HG03354 (cell line): ENCODE results near the gene HNF1B.
"Not testable (repeated sequence)": the region's sequence is repeated elsewhere in the genome, so short reads cannot be mapped to it uniquely, and the experiment has no call there.

Experiments used
- ATAC-seq: cut with Tn5 transposase; IDR thresholded peaks from one replicate; pipeline ENCODE4 v1.9.1; 2021; ENCODE audit warnings: mild to moderate bottlenecking; ENCODE audit not compliant: unreplicated experiment, poor library complexity, severe bottlenecking

Gene HNF1B

DNA sequence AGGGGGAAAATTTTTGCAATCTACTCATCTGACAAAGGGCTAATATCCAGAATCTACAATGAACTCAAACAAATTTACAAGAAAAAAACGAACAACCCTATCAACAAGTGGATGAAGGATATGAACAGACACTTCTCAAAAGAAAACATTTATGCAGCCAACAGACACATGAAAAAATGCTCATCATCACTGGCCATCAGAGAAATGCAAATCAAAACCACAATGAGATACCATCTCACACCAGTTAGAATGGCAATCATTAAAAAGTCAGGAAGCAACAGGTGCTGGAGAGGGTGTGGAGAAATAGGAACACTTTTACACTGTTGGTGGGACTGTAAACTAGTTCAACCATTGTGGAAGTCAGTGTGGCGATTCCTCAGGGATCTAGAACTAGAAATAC, 64.9 kb downstream of the HNF1B start:
- not testable (repeated sequence) for ATAC-seq

DNA sequence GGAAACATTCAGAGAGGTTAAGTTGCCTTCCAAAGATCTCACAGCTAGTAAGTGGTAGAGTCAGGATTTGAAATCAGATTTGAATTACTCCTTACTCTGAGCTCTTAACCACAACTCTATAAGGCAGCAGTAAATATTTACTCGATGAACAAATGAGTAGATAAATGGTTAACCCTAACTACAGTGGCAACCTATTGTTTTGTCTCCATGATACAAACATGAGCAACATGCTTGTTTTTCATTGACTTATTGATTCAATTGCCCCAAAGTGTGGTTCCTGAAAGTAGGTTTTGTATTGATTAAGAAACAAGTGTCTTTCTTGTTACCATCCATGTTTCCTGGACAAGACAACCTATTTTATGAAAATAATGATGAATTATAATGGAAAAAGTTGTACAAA, 66.8 kb downstream of the HNF1B start:
- no peak for ATAC-seq

DNA sequence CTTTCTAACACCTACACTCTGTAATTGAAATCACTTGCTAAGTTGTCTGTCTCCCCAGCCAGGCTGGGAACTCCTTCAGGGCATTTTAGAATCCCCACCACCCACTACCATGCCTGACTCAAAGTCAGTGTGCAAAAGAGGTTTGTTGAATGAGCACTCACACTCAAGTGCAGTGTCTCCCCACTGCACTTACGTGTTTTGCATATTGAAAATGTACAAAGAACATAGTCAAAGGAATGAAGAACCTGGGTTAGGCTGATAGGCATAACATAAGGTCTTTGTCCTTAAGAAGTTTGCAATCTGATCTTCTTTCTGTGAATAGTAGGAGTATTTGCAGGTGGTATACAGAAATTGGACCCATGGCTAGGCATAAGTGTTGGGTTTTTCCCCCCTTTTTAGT, 67.8 kb downstream of the HNF1B start:
- ATAC-seq, result no peak

DNA sequence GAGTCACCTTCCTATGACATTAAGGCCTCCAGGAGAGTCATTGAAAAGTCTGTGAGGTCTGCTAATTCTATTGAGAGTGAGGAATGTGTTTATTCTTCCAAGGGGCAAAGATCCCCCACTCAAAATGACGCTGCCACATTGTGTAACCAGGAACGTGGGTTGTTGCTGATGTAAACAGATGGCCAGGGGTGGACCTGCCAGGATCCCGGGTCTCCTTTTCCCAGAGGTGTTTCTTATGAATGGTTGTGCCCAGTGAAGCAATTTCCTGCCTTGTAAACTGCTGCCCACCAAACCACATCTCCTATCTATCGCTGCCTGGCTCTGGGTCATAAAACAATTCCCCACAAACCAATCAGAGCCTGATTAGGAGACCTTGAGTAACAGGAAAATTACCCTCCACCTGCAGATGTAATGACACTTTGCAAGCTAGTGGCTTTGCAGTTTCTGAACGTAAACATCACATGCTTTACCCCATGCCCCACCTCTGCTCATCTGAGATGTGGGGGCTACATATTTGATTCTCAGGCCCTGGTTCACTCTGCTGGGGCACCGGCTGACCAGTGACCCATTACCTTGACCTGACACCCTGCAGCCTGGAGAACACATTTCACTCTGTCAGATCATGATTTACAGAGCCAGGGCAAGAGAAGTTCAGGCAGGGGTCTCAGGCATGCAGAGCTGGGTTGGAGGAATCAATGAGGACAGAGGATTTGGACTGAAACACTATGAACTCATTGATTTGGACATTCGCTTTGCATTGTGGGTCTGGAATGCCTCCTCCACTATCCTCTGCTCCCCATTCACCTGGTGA, 68.5 kb downstream of the HNF1B start:
- ATAC-seq, result no peak

DNA sequence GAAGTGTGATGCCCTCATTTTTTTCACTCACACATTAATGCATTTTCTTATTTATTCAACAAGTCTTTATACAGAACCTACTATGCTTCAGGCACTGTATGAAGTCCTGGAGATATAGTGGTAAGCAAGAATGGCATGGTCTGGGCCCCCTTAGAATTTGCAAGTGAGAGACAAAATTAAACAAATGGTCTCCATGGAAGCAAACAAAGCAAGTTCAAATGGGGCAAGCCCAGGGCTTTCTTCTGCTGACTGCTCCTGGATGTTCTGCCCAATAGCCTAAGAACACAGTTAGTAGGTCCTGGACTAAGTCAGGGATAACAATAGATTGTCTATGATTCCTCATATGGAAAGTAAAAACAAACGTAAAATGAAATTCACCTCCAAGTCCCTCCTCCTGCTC, 70.3 kb downstream of the HNF1B start:
- ATAC-seq, result no peak

DNA sequence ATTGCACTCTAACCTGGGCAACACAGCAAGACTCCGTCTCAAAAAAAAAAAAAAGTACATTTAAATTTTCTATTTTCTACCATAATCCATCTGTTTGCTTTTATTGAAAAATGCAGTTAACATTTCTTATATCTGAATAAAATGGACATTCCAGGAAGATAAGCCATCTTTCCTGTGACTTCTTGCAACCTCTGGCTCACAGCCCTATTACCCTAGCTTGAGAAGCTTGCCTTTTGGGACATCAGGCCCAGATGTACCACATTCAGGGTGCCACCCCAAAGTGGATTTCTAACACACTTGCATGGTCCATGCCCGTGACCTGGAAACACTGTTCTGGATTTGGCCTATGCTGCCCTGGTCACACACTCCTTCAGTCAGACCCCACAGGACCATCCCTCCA, 71.5 kb downstream of the HNF1B start:
- no peak for ATAC-seq

DNA sequence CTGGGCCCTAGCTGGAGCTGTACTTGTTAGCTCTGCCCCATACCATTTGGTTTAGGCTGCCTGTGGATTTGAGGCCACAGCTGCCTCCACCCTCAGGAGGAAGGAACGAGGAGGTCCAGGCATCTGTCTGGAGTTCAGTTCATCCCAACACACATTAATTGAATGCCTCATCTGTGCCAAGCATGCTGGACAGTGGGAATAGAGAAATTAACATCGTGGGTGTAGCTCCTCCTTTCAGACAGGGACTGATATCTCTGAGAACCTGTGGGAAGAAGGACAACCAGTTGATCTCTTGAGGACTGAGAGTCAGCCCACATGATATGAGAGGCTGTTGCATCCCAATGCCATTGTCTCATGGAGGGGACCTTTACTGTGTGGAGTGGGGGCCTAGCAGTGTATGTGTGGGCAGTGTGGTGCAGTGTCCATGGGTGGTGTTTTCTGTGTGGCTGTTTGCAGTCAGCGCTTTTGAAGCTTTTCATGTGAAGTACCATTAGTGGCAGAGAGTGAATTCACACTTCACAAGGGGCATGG, 72.2 kb downstream of the HNF1B start:
- no peak for ATAC-seq

DNA sequence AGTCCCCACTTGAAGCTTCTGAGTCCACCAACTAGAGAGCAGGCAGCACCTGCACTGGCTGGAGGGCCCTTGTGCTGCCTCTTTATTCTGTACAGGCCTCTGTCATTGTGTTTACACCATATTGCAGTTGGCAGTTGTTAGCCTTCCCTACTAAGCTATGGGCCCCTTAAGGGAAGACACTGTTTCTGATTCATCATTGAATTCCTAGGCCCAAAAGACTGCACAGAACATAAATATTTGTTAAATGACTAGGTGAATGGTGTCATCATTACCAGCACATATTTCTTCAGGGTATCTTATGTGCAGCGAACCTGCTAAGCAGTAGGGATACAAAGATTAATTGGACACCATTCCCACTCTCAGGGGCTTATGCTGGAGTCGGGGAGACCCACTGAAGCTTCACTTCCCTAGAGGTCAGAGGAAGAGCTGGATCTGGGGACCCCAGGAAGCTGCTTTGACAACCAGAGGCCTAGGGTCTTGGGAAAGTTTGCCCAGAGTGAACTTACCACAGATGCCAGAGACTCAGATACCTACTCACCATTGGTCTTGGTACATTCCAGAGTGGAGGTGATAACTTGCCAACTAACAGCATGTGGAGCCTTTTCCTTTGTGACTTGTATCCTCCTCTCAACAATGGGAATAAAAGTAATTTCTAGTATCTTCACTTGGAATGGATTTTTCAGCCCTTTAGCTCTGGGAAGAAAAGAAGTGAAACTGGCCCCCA, 72.9 kb downstream of the HNF1B start:
- ATAC-seq, result no peak

DNA sequence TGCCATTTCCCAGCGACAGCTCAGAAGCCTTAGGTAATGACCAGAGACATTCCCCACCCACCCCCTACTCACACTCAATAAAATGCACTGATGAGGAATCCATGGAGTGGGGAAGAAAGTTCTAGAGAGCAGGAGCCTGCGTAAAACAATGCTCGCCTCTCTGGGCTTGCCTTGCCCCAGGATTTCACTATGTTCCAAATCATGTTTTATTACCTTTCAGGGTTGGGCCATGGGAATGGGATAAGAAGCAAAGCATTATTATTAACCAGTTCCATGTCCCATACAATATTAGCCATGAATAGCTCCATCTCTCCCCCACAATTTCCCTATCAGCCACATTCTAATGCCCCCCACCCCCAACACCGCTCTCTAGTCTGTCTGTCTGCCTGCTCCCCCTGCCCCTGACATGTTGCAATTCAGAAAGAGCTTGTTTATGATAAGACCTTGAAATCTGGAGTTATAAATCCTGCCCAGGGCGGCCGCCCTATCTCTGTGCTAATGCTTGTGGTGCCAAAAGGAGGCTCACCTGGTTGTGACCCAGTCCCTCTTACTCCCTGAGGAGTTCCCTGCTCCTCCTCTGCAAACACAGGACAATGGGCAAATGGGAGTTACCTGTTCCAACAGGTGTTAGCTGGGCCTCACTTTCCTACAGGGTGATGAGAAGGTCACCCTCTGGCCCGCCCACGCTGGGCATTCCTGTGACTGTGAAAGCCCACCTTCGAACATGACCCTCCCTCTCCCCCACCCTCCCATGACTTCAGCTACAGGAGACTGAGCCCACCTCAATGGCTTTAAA, 73.6 kb downstream of the HNF1B start:
- no peak for ATAC-seq

DNA sequence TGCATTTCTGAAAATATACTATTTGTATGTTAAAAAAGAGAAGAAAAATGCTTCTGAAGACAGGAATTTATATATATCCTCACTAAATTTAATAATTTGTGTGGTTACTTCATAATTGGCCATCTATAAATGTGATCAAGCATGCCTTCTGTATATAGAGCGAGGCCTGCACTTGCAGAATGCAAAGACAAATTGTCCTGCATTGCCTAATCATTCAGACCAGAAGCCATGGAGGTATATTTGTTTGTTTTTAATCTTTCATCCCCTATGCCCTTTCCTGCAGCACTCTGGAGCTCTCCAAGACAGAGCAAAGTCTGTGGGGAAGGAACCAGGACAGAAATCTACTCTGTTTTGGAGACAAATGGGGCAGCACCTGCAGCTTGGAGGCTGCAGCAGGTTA, 77.8 kb downstream of the HNF1B start:
- ATAC-seq, result no peak

DNA sequence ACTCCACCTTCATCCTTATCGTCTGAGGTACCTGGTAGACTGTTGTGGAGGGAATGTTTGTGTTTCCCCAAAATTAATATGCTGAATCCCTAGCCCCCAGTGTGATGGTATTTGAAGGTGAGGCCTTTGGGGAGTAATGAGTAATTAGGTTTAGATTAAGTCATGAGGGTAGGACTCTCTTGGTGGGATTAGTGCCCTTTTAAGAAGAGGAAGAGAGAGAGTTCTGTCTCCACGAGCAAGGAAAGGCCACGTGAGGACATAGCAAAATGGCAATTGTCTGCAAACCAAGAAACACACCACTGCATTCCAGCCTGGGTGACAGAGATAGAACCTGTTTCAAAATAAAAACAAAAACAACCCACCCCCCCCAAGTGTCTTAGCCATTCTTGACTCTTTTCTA, 80.6 kb downstream of the HNF1B start:
- ATAC-seq, result no peak

DNA sequence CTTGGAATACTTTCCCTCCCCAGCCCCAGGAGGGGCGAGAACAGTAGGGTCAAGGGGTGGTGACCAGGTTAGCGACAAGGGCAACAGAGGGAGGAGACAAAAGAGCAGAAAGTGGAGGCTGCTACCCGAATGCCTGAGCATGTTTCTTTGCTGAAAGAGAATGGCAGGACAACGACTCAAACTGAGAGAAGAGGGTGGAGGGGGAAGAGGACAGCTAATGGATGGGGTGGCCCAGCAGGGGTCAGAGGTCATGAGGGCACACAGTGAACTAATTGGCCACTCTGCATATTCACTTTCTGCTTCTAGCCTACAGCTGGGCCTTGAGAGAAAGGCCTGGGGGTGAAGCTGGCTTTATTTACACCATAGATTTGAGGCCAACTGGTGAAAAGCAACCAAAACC, 82.5 kb downstream of the HNF1B start:
- no peak for ATAC-seq

DNA sequence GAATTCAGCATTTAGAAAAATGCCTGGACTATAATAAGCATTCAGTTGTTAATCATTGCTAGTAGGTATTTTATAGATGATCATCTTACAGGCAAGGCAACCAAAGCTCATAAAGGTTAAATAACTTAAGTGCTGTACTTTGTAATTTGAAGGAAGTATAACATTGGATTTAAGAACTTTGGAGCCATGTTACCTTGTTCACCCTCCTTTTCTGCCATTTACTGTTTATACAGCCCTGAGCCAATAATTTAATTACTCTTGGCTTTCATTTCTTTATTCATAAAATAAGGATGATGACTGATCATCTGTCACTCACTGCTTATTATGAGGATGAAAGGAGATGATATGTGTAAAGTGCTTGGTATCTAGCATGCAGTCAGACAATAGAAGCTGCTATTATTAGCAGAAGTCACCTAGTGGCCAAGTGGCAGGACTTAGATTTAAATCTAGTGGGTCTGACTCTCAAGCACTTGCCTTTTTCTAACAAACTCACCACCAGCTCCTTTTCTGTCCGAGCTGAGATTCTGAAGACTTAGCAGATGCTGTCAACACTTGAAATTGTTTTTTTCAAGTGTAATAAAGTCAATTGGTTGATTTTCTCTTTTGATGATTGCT, 83.4 kb downstream of the HNF1B start:
- no peak for ATAC-seq

DNA sequence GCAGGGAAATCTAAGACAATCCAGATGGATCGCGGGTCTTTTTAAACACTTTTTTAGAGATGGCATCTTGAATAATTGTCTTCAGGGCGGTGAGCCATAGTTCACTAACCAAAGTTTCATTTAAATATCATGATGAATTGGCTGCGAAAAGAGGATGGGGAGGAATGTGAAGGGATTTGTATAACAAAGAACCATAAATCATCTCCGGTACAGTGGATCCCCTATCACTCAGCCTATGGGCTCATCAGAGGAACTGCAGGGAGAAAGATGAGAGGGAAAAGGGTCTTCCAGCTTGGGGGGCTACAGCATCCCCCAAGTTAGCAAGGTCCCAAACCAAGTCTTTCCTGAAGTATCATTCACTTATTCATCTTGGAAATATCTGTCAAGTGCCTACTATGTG, 84.9 kb downstream of the HNF1B start:
- ATAC-seq, result no peak

DNA sequence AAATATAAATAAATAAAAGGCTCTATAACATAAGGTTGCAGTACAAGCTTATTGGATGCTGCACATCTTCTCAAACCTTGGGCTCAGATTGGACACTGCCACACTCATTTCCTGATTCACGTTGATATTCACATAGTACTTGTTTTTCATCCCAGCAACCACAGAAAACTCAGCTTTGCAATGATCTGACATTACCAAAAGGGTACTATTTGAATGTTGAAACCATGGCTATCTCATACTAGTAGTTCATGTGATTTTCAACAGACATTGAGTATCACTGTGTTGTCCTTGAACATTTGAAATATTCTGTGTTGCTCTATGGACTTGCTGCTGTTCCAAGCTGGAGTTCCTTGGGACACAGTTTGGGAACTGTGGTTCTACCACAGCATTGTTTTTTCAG, 87.7 kb downstream of the HNF1B start:
- ATAC-seq, result no peak

DNA sequence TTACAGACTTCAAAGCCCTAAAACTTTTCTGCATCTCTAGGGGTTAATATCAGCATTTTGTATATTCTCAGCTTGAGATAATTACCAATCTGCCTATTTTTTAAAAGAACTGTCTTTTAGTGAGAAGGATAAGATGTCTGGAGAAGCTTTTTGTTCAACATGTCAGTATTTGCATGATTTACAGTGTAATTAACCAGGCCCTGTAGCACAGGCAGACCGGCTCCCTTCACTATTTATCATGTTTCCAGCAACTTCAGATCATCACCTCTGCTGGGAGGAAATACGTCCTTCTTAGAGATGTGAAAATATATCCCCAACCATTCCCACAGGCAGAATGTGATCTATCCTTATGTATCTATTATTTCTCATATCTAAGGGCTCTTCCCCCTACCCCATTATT, 93.0 kb downstream of the HNF1B start:
- ATAC-seq, result no peak

DNA sequence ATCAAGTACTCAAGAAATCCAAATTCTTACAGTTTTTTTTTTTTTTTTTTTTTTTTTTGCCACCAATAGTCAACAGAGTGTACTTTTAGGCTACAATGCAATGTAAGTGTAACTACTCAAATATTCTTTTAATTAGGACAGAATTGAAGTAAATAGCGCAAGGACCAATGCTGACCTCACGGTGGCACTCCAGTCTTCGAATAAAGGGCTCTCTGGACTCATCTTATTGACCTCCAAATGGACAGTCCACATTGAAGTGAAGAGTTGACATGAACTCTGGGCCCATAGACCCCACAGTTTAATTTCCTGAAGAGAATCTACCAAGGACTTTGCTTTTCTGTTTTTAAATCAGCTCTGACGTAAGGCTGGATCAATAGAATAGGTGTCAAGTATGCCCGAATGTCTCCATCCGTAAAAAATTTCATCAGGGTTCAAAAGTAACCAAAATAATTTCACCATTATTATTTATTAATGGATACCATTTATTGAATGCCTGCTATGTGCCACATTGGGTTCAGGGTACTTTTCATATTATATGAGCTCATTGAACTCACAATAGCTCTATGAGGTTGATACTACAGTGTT, 94.3 kb downstream of the HNF1B start:
- no peak for ATAC-seq

DNA sequence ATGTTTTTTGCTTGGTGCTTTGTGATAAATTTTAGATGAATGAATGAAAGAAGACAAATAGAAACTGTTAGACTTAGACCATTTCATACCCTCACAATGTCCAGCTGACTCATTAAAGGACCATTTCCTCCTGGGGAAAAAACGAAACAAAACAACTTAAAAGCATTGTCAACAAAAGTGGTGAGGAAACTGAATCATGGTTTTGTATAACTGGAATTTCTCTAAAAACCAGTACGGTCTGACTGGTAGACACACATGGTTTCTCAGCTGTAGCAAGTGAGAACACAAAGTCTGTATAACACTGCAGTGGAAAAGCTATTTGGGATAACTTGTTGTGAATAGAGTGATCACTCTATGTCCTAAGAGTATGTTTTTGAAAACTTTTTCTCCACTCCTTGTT, 96.3 kb downstream of the HNF1B start:
- ATAC-seq, result no peak

DNA sequence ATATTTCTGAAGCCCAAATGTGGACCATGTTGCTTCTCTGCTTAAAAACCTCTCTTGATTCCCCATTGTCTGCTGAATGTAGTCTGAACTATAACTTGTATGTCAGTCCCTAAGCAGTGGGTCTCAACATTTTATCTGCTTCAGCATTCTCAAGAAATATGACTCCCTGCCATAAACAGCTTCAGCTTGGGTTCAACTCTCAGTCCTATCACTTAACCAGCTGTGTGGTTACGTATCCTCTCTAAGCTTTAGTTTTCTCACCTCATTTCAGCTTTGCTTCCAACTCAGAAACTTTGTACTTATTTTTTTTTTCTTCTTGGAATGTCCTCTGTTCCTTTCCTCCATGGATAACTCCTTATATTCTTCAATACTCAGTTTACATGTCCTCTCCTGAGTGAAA, 97.0 kb downstream of the HNF1B start:
- no peak for ATAC-seq

DNA sequence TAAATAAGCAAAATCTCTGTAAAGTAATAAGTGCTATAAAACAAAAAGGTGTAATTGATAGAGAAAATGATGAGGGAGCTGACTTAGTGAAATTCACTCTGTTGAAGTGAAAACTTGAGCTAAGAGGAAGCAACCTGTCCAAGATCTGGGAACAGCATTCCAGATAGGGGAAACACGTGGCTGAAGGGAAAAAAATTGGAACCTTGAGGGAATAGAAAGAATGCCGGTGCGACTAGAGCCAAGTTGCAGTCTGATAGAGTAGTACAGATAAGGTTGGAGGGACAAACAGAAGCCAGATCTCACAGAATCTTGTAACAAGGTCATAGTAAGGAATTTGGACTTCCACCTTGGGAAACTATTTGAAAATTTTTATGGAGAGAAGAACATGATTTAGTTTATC, 101.0 kb downstream of the HNF1B start:
- no peak for ATAC-seq
